Endometrium (tissue), 2 donors: ENCODE results near the gene CYP11A1.
A peak's percentile ranks its signal among the peaks of the same experiment; 100 is the strongest.

Experiments used
- FAIRE-seq: peaks from 2 replicates; lab custom pipeline; 2012; peaks lifted over from hg19 to GRCh38; lab: Jason Lieb, UNC
- donor health status: control.
- donor health status: control.

CYP11A1 gene

GRCh38 chr15:74388363-74388951 is 21.0 kb upstream of the CYP11A1 start:
- no peak for FAIRE-seq

GRCh38 chr15:74387621-74388362 is 20.3 kb upstream of the CYP11A1 start:
- no peak for FAIRE-seq

- FAIRE-seq: no peak
These were observed 19.7 kb upstream of the CYP11A1 start for GRCh38 chr15:74387141-74387541.

- FAIRE-seq: no peak
These were observed 19.2 kb upstream of the CYP11A1 start for GRCh38 chr15:74386496-74387140.

GRCh38 chr15:74385733-74386132 is 18.3 kb upstream of the CYP11A1 start:
- FAIRE-seq: no peak

GRCh38 chr15:74384881-74385643 is 17.6 kb upstream of the CYP11A1 start:
- FAIRE-seq: no peak

- FAIRE-seq: no peak
These were observed 17.1 kb upstream of the CYP11A1 start for GRCh38 chr15:74384566-74384880.

GRCh38 chr15:74383695-74384565 is 16.5 kb upstream of the CYP11A1 start:
- no peak for FAIRE-seq

- FAIRE-seq: no peak
These were observed 15.8 kb upstream of the CYP11A1 start for GRCh38 chr15:74383286-74383685.

GRCh38 chr15:74382004-74382816 is 14.8 kb upstream of the CYP11A1 start:
- no peak for FAIRE-seq

GRCh38 chr15:74381481-74381880 is 14.0 kb upstream of the CYP11A1 start:
- no peak for FAIRE-seq

GRCh38 chr15:74381190-74381453 is 13.7 kb upstream of the CYP11A1 start:
- FAIRE-seq: no peak

GRCh38 chr15:74380361-74381189 is 13.1 kb upstream of the CYP11A1 start:
- no peak for FAIRE-seq

GRCh38 chr15:74378848-74379247 is 11.4 kb upstream of the CYP11A1 start:
- FAIRE-seq: no peak

GRCh38 chr15:74377831-74378766 is 10.7 kb upstream of the CYP11A1 start:
- FAIRE-seq: no peak

GRCh38 chr15:74376825-74377581 is 9.6 kb upstream of the CYP11A1 start:
- FAIRE-seq: no peak

- no peak for FAIRE-seq
These were observed 8.8 kb upstream of the CYP11A1 start for GRCh38 chr15:74376226-74376625.

GRCh38 chr15:74375303-74375693 is 7.9 kb upstream of the CYP11A1 start:
- peak; percentile 15 for FAIRE-seq
